Activated naive CD4-positive, alpha-beta T cell treated with anti-CD3 and anti-CD28 coated beads, Interleukin-2, amount 50 U/mL, for 24 hours (primary cell): ENCODE results near the gene STUB1.

Source experiments
- H3K27ac Mint-ChIP-seq: one replicate; pipeline ENCODE4 v1.8.0; 2021; ENCODE audit warnings: mild to moderate bottlenecking, mixed read lengths
- H3K27me3 Mint-ChIP-seq: one replicate; pipeline ENCODE4 v1.8.0; 2021; ENCODE audit warnings: mixed read lengths
- H3K36me3 Mint-ChIP-seq: one replicate; pipeline ENCODE4 v1.8.0; 2021; ENCODE audit warnings: mixed read lengths
- H3K4me1 Mint-ChIP-seq: one replicate; pipeline ENCODE4 v1.8.0; 2021; ENCODE audit warnings: mixed read lengths
- H3K4me3 Mint-ChIP-seq: one replicate; pipeline ENCODE4 v1.8.0; 2021; ENCODE audit warnings: mild to moderate bottlenecking, mixed read lengths
- H3K9me3 Mint-ChIP-seq: one replicate; pipeline ENCODE4 v1.8.0; 2021; ENCODE audit warnings: mixed read lengths

The STUB1 gene

DNA sequence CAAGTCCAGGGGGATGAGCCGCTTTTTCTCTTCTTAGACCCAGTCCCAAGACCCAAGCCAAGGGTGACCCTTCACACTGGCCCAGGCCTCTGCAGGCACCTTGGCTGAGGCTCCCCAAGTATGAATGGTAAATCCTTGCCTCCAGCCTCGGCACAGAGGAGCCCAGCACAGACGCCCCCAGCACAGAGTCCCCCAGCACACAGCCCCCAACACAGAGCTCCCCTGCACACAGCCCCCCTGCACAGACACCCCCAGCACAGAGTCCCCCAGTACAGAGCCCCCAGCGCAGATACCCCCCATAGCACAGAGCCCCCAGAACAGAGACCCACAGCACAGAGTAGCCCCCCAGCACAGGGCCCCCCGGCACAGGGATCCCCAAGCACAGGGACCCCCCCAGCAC is 39.6 kb upstream of the STUB1 start:
- H3K4me1 Mint-ChIP-seq, result peaks cover 13% of the 10 kb centered on the region
- no peaks in the 10 kb centered on the region for H3K36me3 Mint-ChIP-seq
- no peak overlapping the region for H3K27ac Mint-ChIP-seq
- H3K9me3 Mint-ChIP-seq, result no peaks in the 10 kb centered on the region
- H3K4me3 Mint-ChIP-seq, result peak overlapping the region; percentile 44
- H3K27me3 Mint-ChIP-seq, result no peaks in the 10 kb centered on the region

DNA sequence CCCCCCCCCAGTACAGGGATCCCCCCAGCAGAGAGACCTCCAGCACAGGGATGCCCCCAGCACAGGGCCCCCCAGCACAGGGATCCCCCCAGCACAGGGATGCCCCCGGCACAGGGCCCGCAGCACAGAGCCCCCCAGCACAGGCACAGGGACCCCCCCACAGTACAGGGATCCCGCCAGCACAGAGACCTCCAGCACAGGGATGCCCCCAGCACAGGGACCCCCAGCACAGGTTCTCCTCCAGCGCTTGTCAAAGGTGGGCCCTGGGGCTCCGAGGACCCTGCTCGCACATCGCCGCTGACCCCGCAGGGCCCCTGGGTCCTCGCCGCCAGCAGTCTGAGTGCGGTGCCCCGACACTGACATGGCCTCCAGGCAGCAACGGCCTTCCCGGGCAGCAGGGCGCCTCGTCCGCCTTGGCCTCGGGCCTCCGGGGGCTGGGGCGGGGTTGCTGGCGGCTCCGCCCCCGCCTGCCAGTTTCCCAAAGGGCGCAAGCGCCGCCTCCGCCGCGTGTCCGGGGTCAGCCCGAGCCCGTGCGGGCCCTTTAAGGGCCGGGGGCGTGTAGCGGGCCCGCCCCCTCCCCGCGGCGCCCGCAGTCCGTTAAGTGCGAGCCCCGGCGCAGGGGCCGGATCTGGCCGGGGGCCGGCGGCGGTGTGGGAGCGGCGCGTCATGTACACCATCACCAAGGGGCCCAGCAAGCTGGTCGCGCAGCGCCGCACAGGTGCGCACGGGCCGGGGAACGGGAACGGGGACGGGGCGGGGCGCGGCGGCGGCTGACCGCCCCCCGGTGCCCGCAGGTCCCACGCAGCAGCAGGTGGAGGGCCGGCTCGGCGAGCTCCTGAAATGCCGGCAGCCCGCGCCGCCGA is 38.7 kb upstream of the STUB1 start, which contains the start of gene MCRIP2:
MCRIP2 (plus strand) TSS at position 503 of the 863 bp plus-strand sequence; CDS start at position 667, 164 bp downstream.
- no peaks in the 10 kb centered on the region for H3K36me3 Mint-ChIP-seq
- peaks cover 11% of the 10 kb centered on the region for H3K4me1 Mint-ChIP-seq
- no peak within 1 kb of the TSS for H3K27ac Mint-ChIP-seq
- H3K27me3 Mint-ChIP-seq, result no peaks in the 10 kb centered on the region
- no peaks in the 10 kb centered on the region for H3K9me3 Mint-ChIP-seq
- H3K4me3 Mint-ChIP-seq, result peak within 1 kb of the TSS; percentile 80

GRCh38 chr16:642189-643049 is 37.8 kb upstream of the STUB1 start:
- Mint-ChIP-seq H3K4me1 (peaks cover 9% of the 10 kb centered on the region), H3K36me3 (no peaks in the 10 kb centered on the region), H3K9me3 (no peaks in the 10 kb centered on the region), H3K27ac (no peak overlapping the region), H3K4me3 (peak overlapping the region; percentile 80), H3K27me3 (no peaks in the 10 kb centered on the region)

- Mint-ChIP-seq H3K4me1 (peaks cover 9% of the 10 kb centered on the region), H3K9me3 (no peaks in the 10 kb centered on the region), H3K27ac (no peak overlapping the region), H3K27me3 (no peaks in the 10 kb centered on the region), H3K36me3 (no peaks in the 10 kb centered on the region), H3K4me3 (peak overlapping the region; percentile 80)
Measured at GRCh38 chr16:643050-643368, 37.2 kb upstream of the STUB1 start.

DNA sequence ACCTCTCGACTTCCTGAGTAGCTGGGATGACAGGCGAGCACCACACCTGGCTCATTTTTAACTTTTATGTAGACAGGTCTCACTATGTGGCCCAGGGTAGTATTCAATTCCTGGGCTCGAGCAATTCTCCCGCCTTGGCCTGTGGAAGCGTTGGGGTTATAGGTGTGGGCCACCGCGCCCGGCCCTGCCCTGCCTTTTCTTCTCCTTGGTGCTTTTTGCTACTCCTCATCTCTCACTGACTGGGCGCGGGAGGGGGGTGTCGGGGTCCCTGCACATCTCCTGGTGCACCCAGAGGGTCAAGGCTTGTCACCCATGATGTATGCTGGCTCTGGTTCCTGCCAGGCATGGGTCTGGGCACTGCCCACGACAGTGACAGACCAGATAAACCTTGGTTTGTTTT is 35.7 kb upstream of the STUB1 start:
- Mint-ChIP-seq H3K36me3 (no peaks in the 10 kb centered on the region), H3K4me3 (peak overlapping the region; percentile 80), H3K27me3 (no peaks in the 10 kb centered on the region), H3K9me3 (no peaks in the 10 kb centered on the region), H3K27ac (no peak overlapping the region), H3K4me1 (peaks cover 9% of the 10 kb centered on the region)

- Mint-ChIP-seq H3K9me3 (no peaks in the 10 kb centered on the region), H3K4me1 (peaks cover 9% of the 10 kb centered on the region), H3K4me3 (no peak overlapping the region), H3K27ac (no peak overlapping the region), H3K27me3 (no peaks in the 10 kb centered on the region), H3K36me3 (no peaks in the 10 kb centered on the region)
Measured at GRCh38 chr16:645852-646678, 34.1 kb upstream of the STUB1 start.

DNA sequence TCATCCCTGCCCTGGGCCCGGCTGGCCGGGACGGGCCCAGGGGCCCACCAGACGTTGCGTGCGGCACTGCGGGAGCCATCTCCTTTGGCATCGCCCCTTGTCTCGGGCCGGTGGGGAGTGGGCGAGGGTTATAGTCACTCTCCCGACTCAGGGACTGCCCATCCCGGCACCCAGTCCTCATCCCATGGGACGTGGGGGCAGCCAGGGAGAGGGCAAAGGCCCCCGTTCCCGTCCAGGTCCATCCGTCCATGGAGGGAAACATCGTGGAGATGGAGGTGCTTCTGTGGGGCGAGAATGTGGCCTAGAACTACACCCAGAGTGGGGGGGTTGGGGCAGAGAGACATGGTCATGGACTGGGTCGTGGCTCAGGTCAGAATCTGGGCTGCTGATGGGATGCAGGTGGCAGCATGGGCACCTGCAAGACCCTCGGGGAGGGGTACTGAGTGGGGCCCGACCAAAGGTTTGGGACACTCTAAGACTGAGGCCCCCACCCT is 33.5 kb upstream of the STUB1 start:
- Mint-ChIP-seq H3K4me1 (peaks cover 9% of the 10 kb centered on the region), H3K27ac (no peak overlapping the region), H3K9me3 (no peaks in the 10 kb centered on the region), H3K4me3 (no peak overlapping the region), H3K27me3 (no peaks in the 10 kb centered on the region), H3K36me3 (no peaks in the 10 kb centered on the region)

- Mint-ChIP-seq H3K4me1 (peaks cover 9% of the 10 kb centered on the region), H3K27me3 (no peaks in the 10 kb centered on the region), H3K4me3 (no peak overlapping the region), H3K9me3 (no peaks in the 10 kb centered on the region), H3K36me3 (no peaks in the 10 kb centered on the region), H3K27ac (no peak overlapping the region)
Measured at GRCh38 chr16:647173-647902, 32.9 kb upstream of the STUB1 start.

DNA sequence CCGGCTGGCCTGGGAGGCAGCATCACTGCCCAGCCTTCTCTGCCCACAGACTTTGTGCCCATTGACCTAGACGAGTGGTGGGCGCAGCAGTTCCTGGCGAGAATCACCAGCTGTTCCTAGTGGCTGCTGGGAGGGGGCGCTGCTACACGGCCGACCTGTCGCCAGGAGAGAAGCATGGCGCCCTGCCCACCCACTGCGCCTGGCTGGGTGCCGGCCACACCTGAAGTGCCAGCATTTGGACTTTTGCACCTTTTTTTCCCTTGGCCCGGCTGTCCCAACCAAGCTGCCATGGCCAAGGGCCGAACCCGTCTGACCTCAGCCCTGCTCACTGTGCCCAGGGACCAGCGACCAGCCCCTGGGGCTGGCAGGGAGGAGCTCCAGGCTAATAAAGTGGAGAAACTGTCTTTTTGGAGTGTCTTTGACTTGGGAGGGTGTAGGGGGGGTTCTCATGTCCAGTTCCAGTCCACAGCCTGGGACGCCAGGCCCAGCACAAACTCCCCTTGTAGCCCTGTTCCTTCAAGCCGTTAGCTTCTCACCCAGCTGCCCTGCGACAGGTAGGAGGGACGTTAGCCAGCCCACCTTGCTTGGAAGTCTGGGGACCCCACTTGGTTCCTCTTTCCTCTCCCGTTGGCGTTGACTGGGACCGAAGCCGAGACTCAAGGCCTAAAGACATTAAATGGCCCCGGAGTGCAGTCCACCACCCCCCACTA is 32.0 kb upstream of the STUB1 start:
- Mint-ChIP-seq H3K27ac (peak overlapping the region; percentile 62), H3K9me3 (no peaks in the 10 kb centered on the region)

GRCh38 chr16:648781-649589 is 31.2 kb upstream of the STUB1 start, which contains the start of gene WDR90:
Gene WDR90, plus strand, starts transcription at chr16:649365. Its CDS starts 52 bp downstream, at chr16:649417.
- Mint-ChIP-seq H3K27me3 (no peaks in the 10 kb centered on the region), H3K27ac (peak within 1 kb of the TSS; percentile 62), H3K4me3 (peak within 1 kb of the TSS; percentile 82), H3K4me1 (peaks cover 8% of the 10 kb centered on the region), H3K36me3 (no peaks in the 10 kb centered on the region), H3K9me3 (no peaks in the 10 kb centered on the region)

More for the DNA sequence above, 32.0 kb upstream of the STUB1 start:
- Mint-ChIP-seq H3K4me3 (peak overlapping the region; percentile 82), H3K27me3 (no peaks in the 10 kb centered on the region), H3K36me3 (no peaks in the 10 kb centered on the region), H3K4me1 (peaks cover 9% of the 10 kb centered on the region)

DNA sequence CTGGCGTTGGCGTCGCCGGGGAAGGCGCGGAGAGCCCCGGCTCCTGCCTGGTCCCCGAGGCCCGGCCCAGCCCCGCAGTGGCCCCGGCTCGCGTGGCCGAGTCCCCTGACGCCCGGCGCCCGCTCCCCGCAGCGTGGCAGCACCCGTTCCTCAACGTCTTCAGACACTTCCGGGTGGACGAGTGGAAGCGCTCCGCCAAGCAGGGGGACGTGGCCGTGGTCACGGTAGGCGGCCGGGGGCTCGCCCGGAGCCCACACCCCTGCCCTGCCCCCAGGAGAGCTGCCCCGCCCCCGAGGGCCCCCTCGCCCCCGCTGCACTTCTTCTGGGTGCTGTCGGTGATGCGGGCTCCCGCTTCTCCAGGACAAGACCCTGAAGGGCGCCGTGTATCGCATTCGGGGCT is 30.6 kb upstream of the STUB1 start:
- H3K4me1 Mint-ChIP-seq, result peaks cover 1% of the 10 kb centered on the region
- H3K4me3 Mint-ChIP-seq, result peak overlapping the region; percentile 77
- no peak overlapping the region for H3K27ac Mint-ChIP-seq
- no peaks in the 10 kb centered on the region for H3K36me3 Mint-ChIP-seq
- no peaks in the 10 kb centered on the region for H3K9me3 Mint-ChIP-seq
- H3K27me3 Mint-ChIP-seq, result no peaks in the 10 kb centered on the region

DNA sequence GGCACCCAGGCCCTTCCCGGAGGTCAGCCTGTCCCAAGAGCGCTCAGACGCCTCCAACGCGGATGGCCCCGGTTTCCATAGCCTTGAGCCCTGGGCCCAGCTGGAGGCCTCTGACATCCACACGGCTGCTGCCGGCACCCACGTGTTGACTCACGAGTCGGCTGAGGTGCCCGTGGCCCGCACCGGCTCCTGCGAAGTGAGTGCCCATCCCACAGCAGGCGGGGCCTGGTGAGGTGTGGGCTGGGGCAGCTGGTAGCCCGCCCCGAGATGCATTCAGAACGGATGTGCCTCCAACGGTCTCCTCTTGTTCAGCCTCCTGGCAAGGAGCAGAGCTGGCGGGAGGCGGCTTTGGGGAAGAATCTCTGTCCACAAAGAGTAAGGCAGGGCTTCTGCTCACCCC is 28.4 kb upstream of the STUB1 start:
- no peaks in the 10 kb centered on the region for H3K36me3 Mint-ChIP-seq
- no peak overlapping the region for H3K4me3 Mint-ChIP-seq

GRCh38 chr16:652454-653305 is 27.5 kb upstream of the STUB1 start:
- Mint-ChIP-seq H3K27me3 (no peaks in the 10 kb centered on the region), H3K36me3 (no peaks in the 10 kb centered on the region), H3K4me3 (no peak overlapping the region), H3K4me1 (no peaks in the 10 kb centered on the region), H3K27ac (no peak overlapping the region), H3K9me3 (no peaks in the 10 kb centered on the region)

More for the DNA sequence above, 28.4 kb upstream of the STUB1 start:
- Mint-ChIP-seq H3K27me3 (no peaks in the 10 kb centered on the region), H3K4me1 (no peaks in the 10 kb centered on the region), H3K27ac (no peak overlapping the region), H3K9me3 (no peaks in the 10 kb centered on the region)
